H9 (cell line): ENCODE results near the gene PTTG1IP. TPM values are rescaled to one million over a fixed set of nuclear protein-coding genes. Genes with fewer than 3 reads are reported as not detected.

ENCODE experiments used
- DNase-seq: peaks from one replicate; pipeline ENCODE4 v3.0.0-alpha.2; 2017
- H2AFZ ChIP-seq: one replicate; pipeline ENCODE4 v1.6.1; 2013; ENCODE audit warnings: mild to moderate bottlenecking, low read length, control low read depth, moderate library complexity
- H2AK5ac ChIP-seq: 2 replicates; pipeline ENCODE4 v1.6.1; 2013; ENCODE audit warnings: low read length, control low read depth, mixed read lengths; ENCODE audit not compliant: insufficient read length
- H2BK120ac ChIP-seq: one replicate; pipeline ENCODE4 v1.6.1; 2013; ENCODE audit warnings: low read depth, mild to moderate bottlenecking, low read length, control low read depth, inconsistent platforms; ENCODE audit not compliant: poor library complexity, severe bottlenecking
- H2BK12ac ChIP-seq: 2 replicates; pipeline ENCODE4 v1.6.1; 2013; ENCODE audit warnings: low read length, control low read depth, mixed read lengths, low read depth; ENCODE audit not compliant: insufficient read length
- H2BK15ac ChIP-seq: 2 replicates; pipeline ENCODE4 v1.6.1; 2013; ENCODE audit warnings: low read depth, low read length, control low read depth
- H2BK20ac ChIP-seq: one replicate; pipeline ENCODE4 v1.6.1; 2013; ENCODE audit warnings: low read depth, mild to moderate bottlenecking, low read length, control low read depth, inconsistent platforms; ENCODE audit not compliant: poor library complexity, severe bottlenecking
- H2BK5ac ChIP-seq: 2 replicates; pipeline ENCODE4 v1.6.1; 2013; ENCODE audit warnings: low read length, control low read depth, mixed read lengths; ENCODE audit not compliant: insufficient read length
- H3K14ac ChIP-seq: 2 replicates; pipeline ENCODE4 v1.6.1; 2013; ENCODE audit warnings: low read length, control low read depth; ENCODE audit not compliant: insufficient read depth
- H3K18ac ChIP-seq: 2 replicates; pipeline ENCODE4 v1.6.1; 2013; ENCODE audit warnings: low read depth, mild to moderate bottlenecking, mixed read lengths, low read length, control low read depth; ENCODE audit not compliant: insufficient read length
- H3K23ac ChIP-seq: 2 replicates; pipeline ENCODE4 v1.6.1; 2013; ENCODE audit warnings: low read length, control low read depth, mixed read lengths, low read depth; ENCODE audit not compliant: insufficient read length
- H3K23me2 ChIP-seq: 2 replicates; pipeline ENCODE4 v1.6.1; 2013; ENCODE audit warnings: low read depth, mild to moderate bottlenecking, mixed read lengths, low read length, control low read depth; ENCODE audit not compliant: insufficient read length, poor library complexity, severe bottlenecking
- H3K27ac ChIP-seq: 2 replicates; pipeline ENCODE4 v1.5.1; 2013; ENCODE audit warnings: low read length, control low read depth, mixed read lengths, low read depth; ENCODE audit not compliant: insufficient read length
- H3K27me3 ChIP-seq: 2 replicates; pipeline ENCODE4 v1.6.1; 2013; ENCODE audit warnings: low read length, control low read depth, inconsistent platforms; ENCODE audit not compliant: insufficient read depth
- H3K4ac ChIP-seq: 2 replicates; pipeline ENCODE4 v1.6.1; 2013; ENCODE audit warnings: low read depth, mild to moderate bottlenecking, control low read depth, inconsistent platforms, low read length, moderate library complexity
- H3K4me1 ChIP-seq: 2 replicates; pipeline ENCODE4 v1.6.1; 2013; ENCODE audit warnings: low read length, control low read depth, inconsistent platforms; ENCODE audit not compliant: insufficient read depth
- H3K4me2 ChIP-seq: 2 replicates; pipeline ENCODE4 v1.6.1; 2013; ENCODE audit warnings: low read length, control low read depth, mixed read lengths; ENCODE audit not compliant: insufficient read length, insufficient read depth
- H3K56ac ChIP-seq: 2 replicates; pipeline ENCODE4 v1.6.1; 2013; ENCODE audit warnings: low read depth, mild to moderate bottlenecking, mixed read lengths, low read length, control low read depth; ENCODE audit not compliant: insufficient read length
- H3K79me1 ChIP-seq: 2 replicates; pipeline ENCODE4 v1.6.1; 2013; ENCODE audit warnings: low read depth, mild to moderate bottlenecking, moderate library complexity, low read length, control low read depth, inconsistent platforms; ENCODE audit not compliant: insufficient read depth, poor library complexity, severe bottlenecking
- H3K79me2 ChIP-seq: 2 replicates; pipeline ENCODE4 v1.6.1; 2013; ENCODE audit warnings: low read length, control low read depth, inconsistent platforms; ENCODE audit not compliant: insufficient read depth
- H3K9ac ChIP-seq: 2 replicates; pipeline ENCODE4 v1.6.1; 2013; ENCODE audit warnings: low read length, control low read depth, mixed read lengths; ENCODE audit not compliant: insufficient read length; ENCODE audit errors: extremely low read depth
- H3K9me3 ChIP-seq: one replicate; pipeline ENCODE4 v1.6.1; 2013; ENCODE audit warnings: low read depth, low read length, inconsistent platforms; ENCODE audit not compliant: control insufficient read depth
- H3T11ph ChIP-seq: one replicate; pipeline ENCODE4 v1.6.1; 2013; ENCODE audit warnings: mild to moderate bottlenecking, low read length, control low read depth, inconsistent platforms
- H4K20me1 ChIP-seq: one replicate; pipeline ENCODE4 v1.6.1; 2013; ENCODE audit not compliant: control insufficient read depth, insufficient read length, insufficient read depth
- H4K5ac ChIP-seq: 2 replicates; pipeline ENCODE4 v1.6.1; 2013; ENCODE audit warnings: low read depth, mild to moderate bottlenecking, mixed read lengths, low read length, control low read depth; ENCODE audit not compliant: insufficient read length
- H4K8ac ChIP-seq: replicated peaks from 2 replicates; pipeline ENCODE4 v1.6.1; 2013; ENCODE audit warnings: low read length, control low read depth, mixed read lengths, low read depth; ENCODE audit not compliant: insufficient read length
- H4K91ac ChIP-seq: 2 replicates; pipeline ENCODE4 v1.6.1; 2013; ENCODE audit warnings: low read depth, mild to moderate bottlenecking, moderate library complexity, mixed read lengths, low read length, control low read depth; ENCODE audit not compliant: insufficient read length
- H3K27ac Mint-ChIP-seq, 3 experiments: 2 replicates in 2 of 3; 3 replicates in 1 of 3; pipeline ENCODE4 v1.8.0; 2020 to 2021; ENCODE audit warnings: mixed read lengths in 3 of 3, mild to moderate bottlenecking in 1 of 3, moderate library complexity in 1 of 3
- H3K27me3 Mint-ChIP-seq: 2 replicates; pipeline ENCODE4 v1.8.0; 2021; ENCODE audit warnings: low read depth, mild to moderate bottlenecking, moderate library complexity, mixed read lengths
- H3K36me3 Mint-ChIP-seq, 3 experiments: 2 replicates in 2 of 3; 3 replicates in 1 of 3; pipeline ENCODE4 v1.8.0; 2020 to 2021; ENCODE audit warnings: low read depth in 3 of 3, mixed read lengths in 3 of 3; ENCODE audit not compliant: insufficient read depth in 1 of 3
- H3K4me1 Mint-ChIP-seq, 2 experiments: 2 replicates each; pipeline ENCODE4 v1.8.0; 2020; ENCODE audit warnings: mixed read lengths in 2 of 2
- H3K4me3 Mint-ChIP-seq, 2 experiments: 2 replicates in 1 of 2; 3 replicates in 1 of 2; pipeline ENCODE4 v1.8.0; 2020 to 2021; ENCODE audit warnings: mild to moderate bottlenecking in 2 of 2, mixed read lengths in 2 of 2, moderate library complexity in 1 of 2
- H3K9me3 Mint-ChIP-seq, 2 experiments: 2 replicates in 1 of 2; 3 replicates in 1 of 2; pipeline ENCODE4 v1.8.0; 2020; ENCODE audit warnings: mild to moderate bottlenecking in 2 of 2, mixed read lengths in 2 of 2, moderate library complexity in 1 of 2
- CTCF ChIP-seq: fragments of 200-600 bp; sonication (generic); conservative IDR thresholded peaks from 3 replicates; pipeline ENCODE4 v1.8.0; 2021; ENCODE audit warnings: antibody characterized with exemption, mild to moderate bottlenecking
- WGBS: extraction: QIAGEN DNeasy Blood & Tissue Kit; methylation state at CpG from one replicate; pipeline ENCODE4 v1.1.7; 2013; ENCODE audit warnings: missing lambda C conversion rate, low lambda C conversion rate, mixed read lengths; ENCODE audit not compliant: insufficient read length; ENCODE audit errors: extremely low coverage; 5-methylcytosine and 5-hydroxymethylcytosine counted together
- total RNA-seq: library from RNA; stranded (reverse); gene quantifications from 2 replicates; pipeline ENCODE4 v1.2.1, GENCODE V29; 2021

The PTTG1IP gene
- total RNA-seq, 1 experiment from 2014 or later = 107 TPM

GRCh38 chr21:44822484-44823178 is 50.9 kb downstream of the PTTG1IP start:
- H3K9me3 ChIP-seq = peaks cover 30% of the 10 kb centered on the region
- no peak overlapping the region for H2AFZ ChIP-seq
- no peak overlapping the region for H2BK120ac ChIP-seq

More at GRCh38 chr21:44822484-44823178, 50.9 kb downstream of the PTTG1IP start:
- TF ChIP-seq CTCF = no peak
- peaks cover 13 to 33% (median 19%) of the 10 kb centered on the region in 3 experiments for H3K36me3 Mint-ChIP-seq
- no peaks in the 10 kb centered on the region for H3K79me1 ChIP-seq
- H3K4me1 Mint-ChIP-seq = no peaks in the 10 kb centered on the region
- no peaks in the 10 kb centered on the region; the same call in 1 of the 2 replicates for H3K27me3 ChIP-seq
- no peak overlapping the region for H3K4ac ChIP-seq
- H3K9ac ChIP-seq = no peak overlapping the region
- H3K18ac ChIP-seq = no peak overlapping the region
- H2AK5ac ChIP-seq = no peak overlapping the region
- H3K27ac ChIP-seq = no peak overlapping the region
- no peak overlapping the region for H2BK12ac ChIP-seq
- H4K20me1 ChIP-seq = no peaks in the 10 kb centered on the region
- H3K4me3 Mint-ChIP-seq = no peak overlapping the region
- no peak overlapping the region for H3K4me2 ChIP-seq
- no peak overlapping the region for H3T11ph ChIP-seq
- no peaks in the 10 kb centered on the region for H3K4me1 ChIP-seq
- no peak overlapping the region for H3K23ac ChIP-seq
- H4K91ac ChIP-seq = no peak overlapping the region
- no peak overlapping the region for H3K56ac ChIP-seq
- peaks cover 60 to 61% of the 10 kb centered on the region in 2 experiments for H3K9me3 Mint-ChIP-seq
- no peak overlapping the region for H4K5ac ChIP-seq
- H2BK15ac ChIP-seq = no peak overlapping the region
- H3K14ac ChIP-seq = no peak overlapping the region
- H3K23me2 ChIP-seq = peaks cover 8% of the 10 kb centered on the region
- no peak overlapping the region for H3K27ac Mint-ChIP-seq
- DNase-seq = no peak
- H2BK5ac ChIP-seq = no peak overlapping the region
- H3K79me2 ChIP-seq = no peaks in the 10 kb centered on the region
- WGBS = no CpG with 5 or more reads among the region's 5 CpGs
- peaks cover 43% of the 10 kb centered on the region for H3K27me3 Mint-ChIP-seq
- H4K8ac ChIP-seq = no peak overlapping the region
- H2BK20ac ChIP-seq = no peak overlapping the region
